ENCODE measurements around the gene CEP170B.
A peak's percentile ranks its signal among the peaks of the same experiment; 100 is the strongest.

The CEP170B gene

GRCh38 chr14:104868060-104868740 is 3.1 kb downstream of the CEP170B start:
- no peak for DNase-seq

- DNase-seq: no peak
Observed at GRCh38 chr14:104868811-104869572, 3.9 kb downstream of the CEP170B start.

GRCh38 chr14:104869669-104870367 is 4.8 kb downstream of the CEP170B start:
- no peak for DNase-seq

- DNase-seq: no peak
Observed at GRCh38 chr14:104870368-104871144, 5.5 kb downstream of the CEP170B start.

- DNase-seq: no peak
Observed at GRCh38 chr14:104871145-104871655, 6.1 kb downstream of the CEP170B start.

- DNase-seq: no peak
Observed at GRCh38 chr14:104871656-104872468, 6.8 kb downstream of the CEP170B start.

GRCh38 chr14:104872469-104873341 is 7.6 kb downstream of the CEP170B start:
- DNase-seq: no peak

- no peak for DNase-seq
Observed at GRCh38 chr14:104873380-104874055, 8.4 kb downstream of the CEP170B start.

- no peak for DNase-seq
Observed at GRCh38 chr14:104874110-104874531, 9.1 kb downstream of the CEP170B start.

- DNase-seq: no peak
Observed at GRCh38 chr14:104874571-104875411, 9.7 kb downstream of the CEP170B start.

GRCh38 chr14:104875412-104875751 is 10.3 kb downstream of the CEP170B start:
- DNase-seq: no peak

GRCh38 chr14:104875811-104876210 is 10.7 kb downstream of the CEP170B start:
- no peak for DNase-seq

- DNase-seq: no peak
Observed at GRCh38 chr14:104876251-104876699, 11.2 kb downstream of the CEP170B start.

- DNase-seq: no peak
Observed at GRCh38 chr14:104877066-104877805, 12.2 kb downstream of the CEP170B start.

GRCh38 chr14:104877806-104878550 is 12.9 kb downstream of the CEP170B start:
- no peak for DNase-seq

- peak; percentile 92 for DNase-seq
Observed at GRCh38 chr14:104878582-104878981, 13.5 kb downstream of the CEP170B start.

GRCh38 chr14:104879201-104879982 is 14.3 kb downstream of the CEP170B start:
- DNase-seq: no peak

Data from NCI-H524 treated with DMSO at 0.1 percent for 48 hours (cell line).